Measurements from ENCODE around the gene DLEC1. TPM values are rescaled to one million over a fixed set of nuclear protein-coding genes. Genes with fewer than 3 reads are reported as not detected.

DLEC1 gene
- total RNA-seq, 2 donors from 2014 or later = 0.14 to 0.35 TPM

- TF ChIP-seq CTCF (IDR thresholded peaks at IDR 0.05) = no peak
- H3K27me3 ChIP-seq (replicated peaks; ENCODE audit: insufficient read depth) = no peaks in the 10 kb centered on the region
- no peaks in the 10 kb centered on the region for H3K36me3 ChIP-seq
- DNase-seq (ENCODE audit: low spot score) (no peak), ATAC-seq (ENCODE audit: insufficient number of reproducible peaks, low FRiP score, low read depth) (no peak)
- no peak overlapping the region for H3K27ac ChIP-seq
- no peaks in the 10 kb centered on the region for H3K4me1 ChIP-seq (ENCODE audit: control insufficient read depth in 1 of 2, low read depth in 2 of 2)
- H3K4me3 ChIP-seq = no peak overlapping the region
- H3K9me3 ChIP-seq = no peaks in the 10 kb centered on the region
Measured at GRCh38 chr3:38154033-38154494, 115.1 kb downstream of the DLEC1 start.

- no peak overlapping the region for H3K27ac ChIP-seq
- no peaks in the 10 kb centered on the region for H3K36me3 ChIP-seq
- no peak for TF ChIP-seq CTCF (IDR thresholded peaks at IDR 0.05)
- ATAC-seq (ENCODE audit: insufficient number of reproducible peaks, low FRiP score, low read depth) (no peak), DNase-seq (ENCODE audit: low spot score) (no peak)
- H3K27me3 ChIP-seq (replicated peaks; ENCODE audit: insufficient read depth) = no peaks in the 10 kb centered on the region
- H3K9me3 ChIP-seq = no peaks in the 10 kb centered on the region
- H3K4me3 ChIP-seq = no peak overlapping the region
- H3K4me1 ChIP-seq (ENCODE audit: control insufficient read depth in 1 of 2, low read depth in 2 of 2) = no peaks in the 10 kb centered on the region
Measured at GRCh38 chr3:38154625-38155255, 115.7 kb downstream of the DLEC1 start.

DNA sequence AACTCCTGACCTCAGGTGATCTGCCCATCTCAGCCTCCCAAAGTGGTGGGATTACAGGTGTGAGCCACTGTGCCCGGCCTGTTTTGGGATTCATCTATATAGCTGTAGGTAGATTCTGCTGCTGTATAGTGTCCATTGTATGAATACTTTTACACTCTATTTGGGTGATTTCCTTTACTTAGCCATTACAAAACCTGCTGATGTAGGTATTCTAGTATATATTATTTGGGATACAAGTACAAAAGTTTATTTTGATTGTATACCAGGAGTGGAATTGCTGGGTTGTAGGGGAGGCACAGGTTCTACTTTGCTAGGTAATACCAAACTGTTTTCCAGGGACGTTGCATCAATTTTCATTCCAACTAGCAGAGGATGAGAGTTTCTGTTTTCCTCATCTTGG lies 116.8 kb downstream of the DLEC1 start:
- no peak overlapping the region for H3K4me3 ChIP-seq
- DNase-seq (ENCODE audit: low spot score) (no peak), ATAC-seq (ENCODE audit: insufficient number of reproducible peaks, low FRiP score, low read depth) (no peak)
- no peaks in the 10 kb centered on the region for H3K4me1 ChIP-seq (ENCODE audit: control insufficient read depth in 1 of 2, low read depth in 2 of 2)
- no peaks in the 10 kb centered on the region for H3K36me3 ChIP-seq
- H3K27me3 ChIP-seq (replicated peaks; ENCODE audit: insufficient read depth) = no peaks in the 10 kb centered on the region
- no peak overlapping the region for H3K27ac ChIP-seq
- no peaks in the 10 kb centered on the region for H3K9me3 ChIP-seq
- no peak for TF ChIP-seq CTCF (IDR thresholded peaks at IDR 0.05)

- DNase-seq (ENCODE audit: low spot score) (no peak), ATAC-seq (ENCODE audit: insufficient number of reproducible peaks, low FRiP score, low read depth) (no peak)
- TF ChIP-seq CTCF (IDR thresholded peaks at IDR 0.05) = no peak
- Histone ChIP-seq H3K27me3 (replicated peaks; ENCODE audit: insufficient read depth) (no peaks in the 10 kb centered on the region), H3K9me3 (no peaks in the 10 kb centered on the region), H3K4me3 (no peak overlapping the region), H3K27ac (no peak overlapping the region), H3K36me3 (no peaks in the 10 kb centered on the region), H3K4me1 (ENCODE audit: control insufficient read depth in 1 of 2, low read depth in 2 of 2) (no peaks in the 10 kb centered on the region)
Measured at GRCh38 chr3:38157117-38157516, 118.1 kb downstream of the DLEC1 start.

DNA sequence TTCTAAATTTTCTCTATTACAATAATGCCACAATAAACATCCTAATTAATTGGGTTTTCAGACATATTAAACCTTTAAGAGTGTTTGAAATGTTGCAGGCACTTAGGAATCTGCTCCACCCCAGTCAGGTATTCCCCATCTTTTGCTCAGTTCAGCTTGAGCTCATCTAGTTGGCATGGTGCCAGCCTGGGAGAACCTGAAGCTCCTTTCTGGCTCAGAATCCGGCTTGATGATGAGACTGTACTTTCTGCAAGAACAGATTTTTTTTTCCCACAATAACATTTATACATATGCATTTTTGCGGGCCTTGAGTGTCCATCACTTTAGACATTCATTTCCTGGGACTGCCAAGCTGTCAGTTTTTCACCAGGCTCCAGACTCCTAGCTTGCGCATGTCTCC lies 118.6 kb downstream of the DLEC1 start:
- DNase-seq (ENCODE audit: low spot score) (no peak), ATAC-seq (ENCODE audit: insufficient number of reproducible peaks, low FRiP score, low read depth) (no peak)
- H3K4me3 ChIP-seq = no peak overlapping the region
- no peaks in the 10 kb centered on the region for H3K27me3 ChIP-seq (replicated peaks; ENCODE audit: insufficient read depth)
- no peaks in the 10 kb centered on the region for H3K36me3 ChIP-seq
- no peak for TF ChIP-seq CTCF (IDR thresholded peaks at IDR 0.05)
- H3K4me1 ChIP-seq (ENCODE audit: control insufficient read depth in 1 of 2, low read depth in 2 of 2) = no peaks in the 10 kb centered on the region
- H3K27ac ChIP-seq = no peak overlapping the region
- H3K9me3 ChIP-seq = no peaks in the 10 kb centered on the region

Data from thoracic aorta (tissue), 2 donors.